Chondrocyte (in vitro differentiated cells): ENCODE measurements around the gene SPATA25. TPM values are rescaled to one million over a fixed set of nuclear protein-coding genes. Genes with fewer than 3 reads are reported as not detected.

Experiments
- DNase-seq: peaks from one replicate; pipeline ENCODE4 v3.0.0; 2021; ENCODE audit warnings: mixed read lengths, low spot score
- H3K27ac Mint-ChIP-seq: one replicate; pipeline ENCODE4 v1.8.0; 2021; ENCODE audit warnings: mild to moderate bottlenecking, moderate library complexity, mixed read lengths; ENCODE audit not compliant: unreplicated experiment
- H3K27me3 Mint-ChIP-seq: 2 replicates; pipeline ENCODE4 v1.8.0; 2021; ENCODE audit warnings: low read depth, mixed read lengths
- H3K36me3 Mint-ChIP-seq: 2 replicates; pipeline ENCODE4 v1.8.0; 2021; ENCODE audit warnings: low read depth, mixed read lengths
- H3K4me1 Mint-ChIP-seq: 2 replicates; pipeline ENCODE4 v1.8.0; 2021; ENCODE audit warnings: low read depth, mild to moderate bottlenecking, mixed read lengths
- H3K4me3 Mint-ChIP-seq: one replicate; pipeline ENCODE4 v1.8.0; 2021; ENCODE audit warnings: mild to moderate bottlenecking, moderate library complexity, mixed read lengths; ENCODE audit not compliant: unreplicated experiment
- H3K9me3 Mint-ChIP-seq: 2 replicates; pipeline ENCODE4 v1.8.0; 2021; ENCODE audit warnings: low read depth, mixed read lengths
- CTCF ChIP-seq: fragments of 200-600 bp; sonication (generic); IDR thresholded peaks from 2 replicates; pipeline ENCODE4 v1.5.0; 2021; ENCODE audit warnings: antibody characterized with exemption, mild to moderate bottlenecking, moderate library complexity
- total RNA-seq: library from RNA; stranded (reverse); gene quantifications from 3 replicates; pipeline ENCODE4 v1.2.1, GENCODE V29; 2021

SPATA25 gene
- total RNA-seq, 1 donor from 2014 or later: 1.2 TPM

DNA sequence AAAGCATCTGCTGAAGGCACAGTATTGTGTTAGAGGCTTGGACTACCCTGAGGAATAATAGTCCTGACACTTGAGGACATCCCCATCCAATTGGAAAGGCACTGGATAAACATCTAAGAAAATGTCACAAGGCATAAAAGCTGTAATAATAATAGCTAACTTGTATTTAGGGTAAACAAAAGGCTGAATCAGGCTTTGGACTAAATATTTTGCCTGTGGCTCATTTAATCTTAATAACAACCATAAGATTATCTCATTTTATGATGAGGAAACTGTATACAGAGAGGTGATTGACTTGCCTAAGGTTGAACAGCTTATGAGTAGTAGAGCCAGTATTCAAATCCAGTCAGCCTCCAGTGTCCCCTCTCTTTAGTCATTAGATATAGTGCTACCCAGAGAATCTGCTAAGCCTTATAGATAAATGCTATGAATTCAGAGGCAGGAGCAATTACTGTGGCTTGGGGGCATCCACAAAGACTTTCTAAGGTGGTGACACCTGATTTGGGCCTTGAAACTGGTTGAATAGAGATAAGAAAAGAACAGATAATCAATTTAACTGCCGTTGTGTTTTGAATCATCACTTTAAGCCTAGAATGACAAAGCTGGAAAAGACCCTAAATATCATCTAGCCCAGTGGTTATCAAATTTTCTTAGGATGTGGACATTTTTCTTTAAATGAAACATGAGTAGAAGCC lies 13.9 kb downstream of the SPATA25 start:
- peaks cover 5% of the 10 kb centered on the region for H3K36me3 Mint-ChIP-seq
- TF ChIP-seq CTCF: no peak
- H3K4me3 Mint-ChIP-seq: no peak overlapping the region
- no peaks in the 10 kb centered on the region for H3K9me3 Mint-ChIP-seq
- H3K27me3 Mint-ChIP-seq: no peaks in the 10 kb centered on the region
- H3K4me1 Mint-ChIP-seq: no peaks in the 10 kb centered on the region
- H3K27ac Mint-ChIP-seq: no peak overlapping the region
- no peak for DNase-seq

DNA sequence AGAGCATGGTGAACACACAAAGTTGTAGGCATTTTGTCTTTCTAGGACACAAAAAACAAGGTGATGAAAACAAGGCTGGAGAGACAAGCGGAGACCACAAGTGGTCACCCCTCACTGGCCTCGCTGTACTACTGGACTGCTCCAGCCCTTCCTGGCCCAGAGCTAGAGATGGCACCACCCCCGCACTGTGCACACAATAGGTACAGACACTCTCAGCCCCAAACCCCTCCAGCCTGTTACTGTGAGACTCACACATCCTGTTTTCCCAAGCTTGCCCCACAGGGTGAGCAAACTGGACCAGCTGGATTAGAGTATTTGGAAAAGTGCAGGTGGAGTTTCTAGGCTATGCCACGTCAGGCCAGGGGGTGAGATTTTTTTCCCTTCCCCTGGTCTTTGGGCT lies 14.8 kb downstream of the SPATA25 start:
- DNase-seq: no peak
- Mint-ChIP-seq H3K36me3 (peaks cover 5% of the 10 kb centered on the region), H3K27me3 (no peaks in the 10 kb centered on the region), H3K27ac (no peak overlapping the region), H3K9me3 (no peaks in the 10 kb centered on the region), H3K4me3 (no peak overlapping the region), H3K4me1 (peaks cover 6% of the 10 kb centered on the region)
- no peak for TF ChIP-seq CTCF

DNA sequence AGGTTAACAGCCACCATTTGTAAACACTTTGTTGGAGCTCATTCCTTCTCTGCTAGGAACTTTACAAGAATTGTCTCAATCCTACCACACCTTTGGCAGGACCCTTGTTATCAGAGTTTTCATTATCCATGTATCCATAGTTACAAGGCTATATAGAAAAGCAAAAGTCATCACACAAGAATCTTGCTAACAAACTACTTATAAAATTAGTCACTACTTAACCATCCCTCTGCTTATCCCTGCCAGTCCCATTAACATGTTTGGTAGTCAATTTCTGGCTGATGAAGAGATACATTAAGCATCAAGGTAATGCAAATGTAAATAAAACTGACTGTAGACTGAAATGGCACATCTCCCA lies 19.6 kb downstream of the SPATA25 start:
- Mint-ChIP-seq H3K4me1 (peaks cover 8% of the 10 kb centered on the region), H3K36me3 (no peaks in the 10 kb centered on the region), H3K9me3 (no peaks in the 10 kb centered on the region), H3K27ac (no peak overlapping the region), H3K27me3 (no peaks in the 10 kb centered on the region), H3K4me3 (no peak overlapping the region)
- no peak for DNase-seq
- no peak for TF ChIP-seq CTCF

DNA sequence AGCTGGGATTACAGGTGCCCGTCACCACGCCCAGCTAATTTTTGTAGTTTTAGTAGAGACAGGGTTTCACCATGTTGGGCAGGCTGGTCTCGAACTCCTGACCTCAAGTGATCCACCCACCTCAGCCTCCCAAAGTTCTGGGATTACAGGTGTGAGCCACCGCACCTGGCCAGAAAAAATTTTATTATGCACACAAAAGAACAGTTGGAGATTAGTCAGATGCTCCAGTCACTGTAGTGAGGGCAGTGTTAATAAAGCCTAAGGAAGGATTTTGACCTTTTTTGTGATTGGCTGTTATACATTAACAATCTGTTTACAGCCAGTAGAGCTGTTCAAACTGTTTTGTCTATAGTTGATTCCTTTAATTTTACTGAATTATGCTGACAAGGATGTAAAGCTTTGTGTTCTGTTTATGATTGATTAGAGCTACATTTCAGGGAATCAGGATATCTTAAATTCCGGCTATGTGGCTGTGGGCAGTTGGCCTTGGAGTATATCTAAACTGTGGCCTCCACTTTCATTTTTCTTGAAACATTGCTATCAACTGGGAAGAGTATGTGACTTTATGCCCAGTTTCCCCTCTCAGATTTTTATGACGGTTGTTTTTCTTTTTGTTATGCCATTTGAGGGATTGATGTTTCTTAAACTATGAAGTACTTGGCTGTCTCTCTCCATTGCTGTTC lies 20.1 kb downstream of the SPATA25 start:
- Mint-ChIP-seq H3K4me1 (peaks cover 8% of the 10 kb centered on the region), H3K36me3 (no peaks in the 10 kb centered on the region), H3K27ac (no peak overlapping the region), H3K27me3 (no peaks in the 10 kb centered on the region), H3K4me3 (no peak overlapping the region), H3K9me3 (no peaks in the 10 kb centered on the region)
- TF ChIP-seq CTCF: no peak
- DNase-seq: no peak

- no peaks in the 10 kb centered on the region for H3K36me3 Mint-ChIP-seq
- DNase-seq: no peak
- no peak for TF ChIP-seq CTCF
- H3K4me3 Mint-ChIP-seq: no peak overlapping the region
- H3K27me3 Mint-ChIP-seq: no peaks in the 10 kb centered on the region
- H3K27ac Mint-ChIP-seq: no peak overlapping the region
- H3K4me1 Mint-ChIP-seq: peaks cover 8% of the 10 kb centered on the region
- no peaks in the 10 kb centered on the region for H3K9me3 Mint-ChIP-seq
Measured at GRCh38 chr20:45866454-45866853, 21.0 kb downstream of the SPATA25 start.
